ENCODE measurements around the gene MTX3.

The MTX3 gene

GRCh38 chr5:79990598-79991507 lies at the start of gene MTX3:
Gene MTX3, minus strand, starts transcription at chr5:79991262. Its CDS starts 24 bp downstream, at chr5:79991238.
- DNase-seq = peak; percentile 94

GRCh38 chr5:80039650-80040049 lies 48.6 kb upstream of the MTX3 start:
- no peak for DNase-seq

GRCh38 chr5:80037366-80037765 lies 46.3 kb upstream of the MTX3 start:
- DNase-seq = no peak

GRCh38 chr5:80036615-80037014 lies 45.6 kb upstream of the MTX3 start:
- DNase-seq = no peak

- DNase-seq = no peak
Observed at GRCh38 chr5:80035839-80036238, 44.8 kb upstream of the MTX3 start.

GRCh38 chr5:80034962-80035821 lies 44.1 kb upstream of the MTX3 start, which contains the start of gene THBS4:
Gene THBS4, plus strand, starts transcription at chr5:80035348. Its CDS starts 190 bp downstream, at chr5:80035538.
- DNase-seq = no peak

- no peak for DNase-seq
Observed at GRCh38 chr5:80034559-80034958, 43.5 kb upstream of the MTX3 start.

GRCh38 chr5:80033513-80033912 lies 42.5 kb upstream of the MTX3 start:
- DNase-seq = no peak

- DNase-seq = no peak
Observed at GRCh38 chr5:80031109-80031508, 40.0 kb upstream of the MTX3 start.

GRCh38 chr5:80026841-80027240 lies 35.8 kb upstream of the MTX3 start:
- DNase-seq = no peak

- no peak for DNase-seq
Observed at GRCh38 chr5:80025069-80025468, 34.0 kb upstream of the MTX3 start.

GRCh38 chr5:80010754-80011392 lies 19.8 kb upstream of the MTX3 start:
- DNase-seq = no peak

GRCh38 chr5:80008995-80009765 lies 18.1 kb upstream of the MTX3 start:
- DNase-seq = no peak

- no peak for DNase-seq
Observed at GRCh38 chr5:80002677-80003076, 11.6 kb upstream of the MTX3 start.

GRCh38 chr5:79999722-80000121 lies 8.7 kb upstream of the MTX3 start:
- no peak for DNase-seq

- DNase-seq = no peak
Observed at GRCh38 chr5:79992891-79993657, 2.0 kb upstream of the MTX3 start.

- DNase-seq = no peak
Observed at GRCh38 chr5:79990205-79990597, 861 bp downstream of the MTX3 start.

- no peak for DNase-seq
Observed at GRCh38 chr5:79986260-79986659, 4.8 kb downstream of the MTX3 start.

- DNase-seq = no peak
Observed at GRCh38 chr5:79985288-79985687, 5.8 kb downstream of the MTX3 start.

- DNase-seq = no peak
Observed at GRCh38 chr5:79984363-79984762, 6.7 kb downstream of the MTX3 start.

- DNase-seq = no peak
Observed at GRCh38 chr5:79983618-79984017, 7.4 kb downstream of the MTX3 start.

- DNase-seq = no peak
Observed at GRCh38 chr5:79982136-79982535, 8.9 kb downstream of the MTX3 start.
